Suprapubic skin (tissue), 4 donors: ENCODE results near the gene ABCC1. TPM values are rescaled to one million over a fixed set of nuclear protein-coding genes. Genes with fewer than 3 reads are reported as not detected.

ENCODE experiments used
- DNase-seq, 2 donors: peaks; one replicate each; pipeline ENCODE4 v3.0.0-alpha.2; 2019; ENCODE audit warnings: low spot score in 2 of 2
- H3K27ac ChIP-seq: fragments of 200-600 bp; sonication (generic); one replicate; pipeline ENCODE4 v1.5.1; 2019
- H3K27me3 ChIP-seq: fragments of 200-600 bp; sonication (generic); one replicate; pipeline ENCODE4 v1.5.1; 2019
- H3K36me3 ChIP-seq: fragments of 200-600 bp; sonication (generic); one replicate; pipeline ENCODE4 v1.5.1; 2019
- H3K4me1 ChIP-seq: fragments of 200-600 bp; sonication (generic); one replicate; pipeline ENCODE4 v1.5.1; 2019
- H3K4me3 ChIP-seq: fragments of 200-600 bp; sonication (generic); one replicate; pipeline ENCODE4 v1.5.1; 2019; ENCODE audit warnings: mild to moderate bottlenecking
- H3K9me3 ChIP-seq: fragments of 200-600 bp; sonication (generic); one replicate; pipeline ENCODE4 v1.5.1; 2019
- CTCF ChIP-seq, 2 donors: fragments of 200-600 bp in 1 of 2; fragments of 450-650 bp in 1 of 2; sonication (generic) in 1 of 2; IDR thresholded peaks; one replicate each; pipeline ENCODE4 v1.5.1; 2016 to 2019; ENCODE audit warnings: antibody characterized with exemption in 2 of 2, mild to moderate bottlenecking in 1 of 2, moderate library complexity in 1 of 2
- EP300 ChIP-seq: sonication (generic); formaldehyde crosslinking; IDR thresholded peaks from one replicate; pipeline ENCODE4 v1.6.1; 2017; ENCODE audit warnings: antibody characterized with exemption
- POLR2A ChIP-seq, 2 donors: fragments of 450-650 bp; IDR thresholded peaks; one replicate each; pipeline ENCODE4 v1.6.1; 2017; ENCODE audit warnings: antibody characterized with exemption in 2 of 2, mild to moderate bottlenecking in 2 of 2, moderate library complexity in 2 of 2
- POLR2AphosphoS5 ChIP-seq, 3 donors: sonication (generic); formaldehyde crosslinking; IDR thresholded peaks; one replicate each; pipeline ENCODE4 v1.6.1; 2017; ENCODE audit warnings: antibody characterized with exemption in 3 of 3
- WGBS: methylation state at CpG from one replicate; pipeline ENCODE4 v1.1.5; 2018; 5-methylcytosine and 5-hydroxymethylcytosine counted together
- total RNA-seq, 4 donors: library from RNA; depleted of rRNA; stranded (reverse); fragments of >200 nt; gene quantifications; one replicate each; pipeline ENCODE4 v1.1.0, GENCODE V29; 2016

The ABCC1 gene
- total RNA-seq, 4 donors from 2014 or later, result 22.1 to 37.4 (median 27.2) TPM

DNA sequence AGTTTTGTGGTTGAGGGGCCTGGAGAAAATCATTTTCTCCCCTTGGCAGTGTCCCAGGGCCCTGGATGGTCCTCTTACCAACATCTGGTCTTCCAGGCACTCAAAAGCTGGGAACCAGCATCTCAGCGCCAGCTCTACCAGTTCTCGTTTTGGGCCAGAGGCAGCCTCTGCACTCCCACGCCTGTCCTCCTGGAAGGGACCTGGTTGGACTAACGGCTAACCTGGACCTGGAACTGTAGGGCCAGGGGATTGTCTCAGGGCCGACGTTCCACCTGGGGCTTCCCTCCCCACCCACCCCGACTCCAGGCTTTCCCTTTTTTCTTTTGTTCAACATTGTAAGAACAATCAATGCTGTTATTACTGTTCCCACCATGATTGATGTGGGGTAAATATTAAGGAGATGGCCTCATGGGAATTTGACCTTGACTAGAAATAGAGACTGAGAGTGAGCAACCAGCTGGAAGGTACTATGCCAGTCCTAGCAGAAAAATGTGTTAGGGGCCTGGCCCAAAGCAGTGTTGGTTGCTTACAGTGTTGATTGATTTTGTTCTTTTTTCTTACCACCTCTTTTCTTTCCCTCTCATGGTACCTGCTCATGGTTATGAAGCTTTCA, 192.5 kb downstream of the ABCC1 start:
- peaks cover 64% of the 10 kb centered on the region for H3K36me3 ChIP-seq
- WGBS, result 80% methylated on average over 7 of the region's 7 CpGs

GRCh38 chr16:16143038-16143763, 193.8 kb downstream of the ABCC1 start:
- Histone ChIP-seq H3K27ac (peak overlapping the region; percentile 68), H3K27me3 (no peaks in the 10 kb centered on the region), H3K9me3 (no peaks in the 10 kb centered on the region), H3K4me1 (no peaks in the 10 kb centered on the region), H3K36me3 (peaks cover 51% of the 10 kb centered on the region), H3K4me3 (no peak overlapping the region)
- DNase-seq, result no peak
- WGBS, result 84% methylated on average over 14 of the region's 15 CpGs
- TF ChIP-seq CTCF (IDR thresholded peaks at IDR 0.05) (no peak), EP300 (no peak), POLR2A (IDR thresholded peaks at IDR 0.05) (no peak), POLR2AphosphoS5 (IDR thresholded peaks at IDR 0.05) (no peak)

More for the DNA sequence above, 192.5 kb downstream of the ABCC1 start:
- Histone ChIP-seq H3K27me3 (no peaks in the 10 kb centered on the region), H3K27ac (no peak overlapping the region), H3K9me3 (no peaks in the 10 kb centered on the region), H3K4me3 (no peak overlapping the region), H3K4me1 (no peaks in the 10 kb centered on the region)
- no peak for DNase-seq
- TF ChIP-seq EP300 (no peak), POLR2A (IDR thresholded peaks at IDR 0.05) (no peak), POLR2AphosphoS5 (IDR thresholded peaks at IDR 0.05) (no peak), CTCF (IDR thresholded peaks at IDR 0.05) (no peak)

DNA sequence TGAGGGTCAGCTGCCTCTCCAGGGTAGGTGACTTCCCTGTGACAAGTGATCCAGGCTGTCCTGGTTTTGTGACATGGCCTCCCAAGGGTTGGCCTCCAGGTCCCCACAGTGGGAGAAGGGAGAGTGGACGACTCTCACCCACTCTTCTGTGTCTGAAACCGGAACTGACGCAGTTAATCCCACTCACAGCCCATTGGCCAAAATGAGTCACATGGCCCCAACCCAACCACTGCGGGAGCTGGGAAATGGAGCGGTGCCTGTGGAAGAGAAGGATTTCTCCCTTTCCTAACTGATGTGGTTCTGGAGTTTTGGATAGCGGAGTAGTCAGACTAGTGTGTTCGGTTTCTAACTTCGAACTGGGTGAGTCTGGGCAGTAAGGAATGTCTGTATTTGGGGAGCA, 194.5 kb downstream of the ABCC1 start:
- Histone ChIP-seq H3K4me1 (no peaks in the 10 kb centered on the region), H3K4me3 (no peak overlapping the region), H3K36me3 (peaks cover 44% of the 10 kb centered on the region), H3K27me3 (no peaks in the 10 kb centered on the region), H3K27ac (peak overlapping the region; percentile 68), H3K9me3 (no peaks in the 10 kb centered on the region)
- no peak for DNase-seq
- 83% methylated on average over 8 of the region's 8 CpGs for WGBS
- TF ChIP-seq EP300 (no peak), POLR2A (IDR thresholded peaks at IDR 0.05) (no peak), POLR2AphosphoS5 (IDR thresholded peaks at IDR 0.05) (no peak), CTCF (IDR thresholded peaks at IDR 0.05) (no peak)

- DNase-seq, result no peak
- Histone ChIP-seq H3K4me1 (no peaks in the 10 kb centered on the region), H3K4me3 (no peak overlapping the region), H3K36me3 (peaks cover 40% of the 10 kb centered on the region), H3K27me3 (no peaks in the 10 kb centered on the region), H3K9me3 (no peaks in the 10 kb centered on the region), H3K27ac (no peak overlapping the region)
- WGBS, result 83% methylated on average over 5 of the region's 5 CpGs
- TF ChIP-seq POLR2AphosphoS5 (IDR thresholded peaks at IDR 0.05), result no peak
- no peak for TF ChIP-seq CTCF (IDR thresholded peaks at IDR 0.05)
- TF ChIP-seq EP300, result no peak
- no peak for TF ChIP-seq POLR2A (IDR thresholded peaks at IDR 0.05)
Observed at GRCh38 chr16:16144416-16144815, 195.0 kb downstream of the ABCC1 start.

DNA sequence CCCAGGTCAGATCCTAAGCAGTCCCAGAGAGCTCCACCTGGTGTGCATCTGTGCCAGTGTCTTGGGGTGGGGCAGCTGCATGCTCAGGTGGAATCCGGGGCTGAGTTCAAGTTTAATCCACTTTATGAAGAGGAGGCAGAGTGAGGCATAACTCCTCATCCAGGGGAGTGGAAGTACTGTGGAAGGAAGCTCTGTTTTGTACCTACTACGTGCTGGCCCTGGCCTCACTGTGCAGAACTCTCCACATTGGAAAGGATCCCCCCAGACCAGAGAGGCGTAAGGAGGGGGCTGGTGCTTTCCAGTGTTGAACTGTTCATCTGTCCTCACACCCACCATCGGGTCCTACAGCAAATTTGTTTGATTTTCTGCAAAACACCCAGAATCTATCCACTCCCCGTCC, 195.9 kb downstream of the ABCC1 start:
- 88% methylated on average over 5 of the region's 5 CpGs for WGBS
- Histone ChIP-seq H3K9me3 (no peaks in the 10 kb centered on the region), H3K36me3 (peaks cover 31% of the 10 kb centered on the region), H3K4me1 (peaks cover 8% of the 10 kb centered on the region), H3K4me3 (no peak overlapping the region), H3K27me3 (no peaks in the 10 kb centered on the region), H3K27ac (no peak overlapping the region)
- no peak for DNase-seq
- TF ChIP-seq POLR2A (IDR thresholded peaks at IDR 0.05), result no peak
- TF ChIP-seq POLR2AphosphoS5 (IDR thresholded peaks at IDR 0.05), result no peak
